ENCODE data around the gene SNX24.
"Not testable (repeated sequence)": the region's sequence is repeated elsewhere in the genome, so short reads cannot be mapped to it uniquely, and the experiment has no call there.

SNX24 gene

GRCh38 chr5:122959740-122960445 lies 114.5 kb downstream of the SNX24 start:
- no peak for TF ChIP-seq CTCF (IDR thresholded peaks at IDR 0.05; ENCODE audit: low read depth, low read length)

GRCh38 chr5:122963305-122963704 lies 117.9 kb downstream of the SNX24 start:
- TF ChIP-seq CTCF (IDR thresholded peaks at IDR 0.05; ENCODE audit: low read depth, low read length), result no peak
- no peak for DNase-seq (ENCODE audit: extremely low read depth, low read depth)

More at GRCh38 chr5:122959740-122960445, 114.5 kb downstream of the SNX24 start:
- DNase-seq (ENCODE audit: extremely low read depth, low read depth), result no peak

GRCh38 chr5:122965111-122965510 lies 119.7 kb downstream of the SNX24 start:
- TF ChIP-seq CTCF (IDR thresholded peaks at IDR 0.05; ENCODE audit: low read depth, low read length), result no peak
- DNase-seq (ENCODE audit: extremely low read depth, low read depth), result no peak

GRCh38 chr5:122967085-122967484 lies 121.7 kb downstream of the SNX24 start:
- no peak for TF ChIP-seq CTCF (IDR thresholded peaks at IDR 0.05; ENCODE audit: low read depth, low read length)
- no peak for DNase-seq (ENCODE audit: extremely low read depth, low read depth)

- DNase-seq (ENCODE audit: extremely low read depth, low read depth), result no peak
- TF ChIP-seq CTCF (IDR thresholded peaks at IDR 0.05; ENCODE audit: low read depth, low read length), result no peak
Observed at GRCh38 chr5:122967625-122968024, 122.2 kb downstream of the SNX24 start.

GRCh38 chr5:122968056-122968455 lies 122.6 kb downstream of the SNX24 start:
- DNase-seq (ENCODE audit: extremely low read depth, low read depth), result not testable (repeated sequence)

- DNase-seq (ENCODE audit: extremely low read depth, low read depth), result no peak
- TF ChIP-seq CTCF (IDR thresholded peaks at IDR 0.05; ENCODE audit: low read depth, low read length), result no peak
Observed at GRCh38 chr5:122971333-122971732, 125.9 kb downstream of the SNX24 start.

GRCh38 chr5:122972877-122973276 lies 127.5 kb downstream of the SNX24 start:
- no peak for DNase-seq (ENCODE audit: extremely low read depth, low read depth)
- TF ChIP-seq CTCF (IDR thresholded peaks at IDR 0.05; ENCODE audit: low read depth, low read length), result no peak

GRCh38 chr5:122973759-122974158 lies 128.3 kb downstream of the SNX24 start:
- DNase-seq (ENCODE audit: extremely low read depth, low read depth), result not testable (repeated sequence)

- DNase-seq (ENCODE audit: extremely low read depth, low read depth), result not testable (repeated sequence)
Observed at GRCh38 chr5:122974251-122974650, 128.8 kb downstream of the SNX24 start.
